Hepatocyte (in vitro differentiated cells): ENCODE measurements around the gene ARHGAP25.

Experiments
- EZH2 ChIP-seq: fragments of 200-600 bp; sonication (generic); IDR thresholded peaks from 2 replicates; pipeline ENCODE4 v1.6.1; 2016; ENCODE audit warnings: antibody characterized with exemption, mild to moderate bottlenecking, borderline replicate concordance
- EZH2phosphoT487 ChIP-seq: fragments of 200-600 bp; sonication (generic); IDR thresholded peaks from one replicate; pipeline ENCODE4 v1.6.1; 2018; ENCODE audit warnings: antibody characterized with exemption, mild to moderate bottlenecking, low read depth, moderate library complexity; ENCODE audit not compliant: unreplicated experiment, severe bottlenecking
- TF ChIP-seq, protein P1 (sequence below): fragments of 200-600 bp; sonication (generic); IDR thresholded peaks from 2 replicates; pipeline ENCODE4 v1.5.1; 2016; ENCODE audit warnings: antibody characterized with exemption, mild to moderate bottlenecking; ENCODE audit not compliant: poor library complexity

DNA sequence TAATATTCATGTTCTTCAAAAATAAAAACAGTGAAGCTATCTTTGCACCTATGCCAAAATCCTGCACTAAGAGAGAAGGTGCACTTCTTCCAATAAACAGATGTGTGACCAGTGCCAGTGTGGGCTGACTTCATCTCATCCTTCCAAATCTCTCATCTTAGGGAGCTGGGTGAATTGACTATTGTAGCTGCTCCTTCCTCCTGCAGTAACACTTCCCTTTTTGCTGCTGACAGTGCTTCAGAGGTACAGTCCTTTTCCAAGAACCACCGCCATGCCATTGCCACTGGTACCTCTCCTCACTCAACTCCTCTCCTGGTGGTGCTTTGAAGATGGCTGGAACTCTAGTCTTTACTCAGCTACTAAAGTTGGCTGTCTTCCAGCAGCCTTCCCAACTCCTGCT, 42.1 kb upstream of the ARHGAP25 start:
- TF ChIP-seq, protein P1, sequence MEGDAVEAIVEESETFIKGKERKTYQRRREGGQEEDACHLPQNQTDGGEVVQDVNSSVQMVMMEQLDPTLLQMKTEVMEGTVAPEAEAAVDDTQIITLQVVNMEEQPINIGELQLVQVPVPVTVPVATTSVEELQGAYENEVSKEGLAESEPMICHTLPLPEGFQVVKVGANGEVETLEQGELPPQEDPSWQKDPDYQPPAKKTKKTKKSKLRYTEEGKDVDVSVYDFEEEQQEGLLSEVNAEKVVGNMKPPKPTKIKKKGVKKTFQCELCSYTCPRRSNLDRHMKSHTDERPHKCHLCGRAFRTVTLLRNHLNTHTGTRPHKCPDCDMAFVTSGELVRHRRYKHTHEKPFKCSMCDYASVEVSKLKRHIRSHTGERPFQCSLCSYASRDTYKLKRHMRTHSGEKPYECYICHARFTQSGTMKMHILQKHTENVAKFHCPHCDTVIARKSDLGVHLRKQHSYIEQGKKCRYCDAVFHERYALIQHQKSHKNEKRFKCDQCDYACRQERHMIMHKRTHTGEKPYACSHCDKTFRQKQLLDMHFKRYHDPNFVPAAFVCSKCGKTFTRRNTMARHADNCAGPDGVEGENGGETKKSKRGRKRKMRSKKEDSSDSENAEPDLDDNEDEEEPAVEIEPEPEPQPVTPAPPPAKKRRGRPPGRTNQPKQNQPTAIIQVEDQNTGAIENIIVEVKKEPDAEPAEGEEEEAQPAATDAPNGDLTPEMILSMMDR = no peak
- TF ChIP-seq EZH2 (no peak), EZH2phosphoT487 (no peak)
